Stimulated activated CD4-positive, alpha-beta T cell treated with anti-CD3 and anti-CD28 coated beads, Interleukin-4, amount 100 ng/mL, for 4 hours (primary cell): Measurements from ENCODE around the gene C10orf88.
A peak's percentile ranks its signal among the peaks of the same experiment; 100 is the strongest.

Source experiments
- DNase-seq, 2 experiments: peaks; one replicate each; pipeline ENCODE4 v3.0.0-alpha.2; 2020

Gene C10orf88

GRCh38 chr10:122953902-122954730 is at the start of gene C10orf88:
TSS of gene C10orf88 (minus strand) at chr10:122954227. CDS start at chr10:122954178, 49 bp downstream.
- DNase-seq, result peak; percentile 96 to 99

- DNase-seq, result no peak
Measured at GRCh38 chr10:123001370-123001769, 47.3 kb upstream of the C10orf88 start.

GRCh38 chr10:123000155-123000554 is 46.1 kb upstream of the C10orf88 start:
- DNase-seq, result no peak

GRCh38 chr10:122999347-122999746 is 45.3 kb upstream of the C10orf88 start:
- DNase-seq, result no peak

GRCh38 chr10:122998934-122999333 is 44.9 kb upstream of the C10orf88 start:
- DNase-seq, result no peak

GRCh38 chr10:122998360-122998917 is 44.4 kb upstream of the C10orf88 start:
- no peak for DNase-seq

GRCh38 chr10:122997864-122998263 is 43.8 kb upstream of the C10orf88 start:
- DNase-seq, result no peak

GRCh38 chr10:122995936-122996335 is 41.9 kb upstream of the C10orf88 start:
- no peak for DNase-seq

GRCh38 chr10:122993797-122994336 is 39.8 kb upstream of the C10orf88 start:
- DNase-seq, result no peak

GRCh38 chr10:122992031-122992585 is 38.1 kb upstream of the C10orf88 start:
- DNase-seq, result no peak

GRCh38 chr10:122990278-122990677 is 36.3 kb upstream of the C10orf88 start:
- DNase-seq, result no peak

GRCh38 chr10:122988501-122988900 is 34.5 kb upstream of the C10orf88 start:
- DNase-seq, result no peak

GRCh38 chr10:122986335-122986734 is 32.3 kb upstream of the C10orf88 start:
- DNase-seq, result no peak

- DNase-seq, result no peak
Measured at GRCh38 chr10:122984708-122985107, 30.7 kb upstream of the C10orf88 start.

- no peak for DNase-seq
Measured at GRCh38 chr10:122983898-122984297, 29.9 kb upstream of the C10orf88 start.

GRCh38 chr10:122981066-122981464 is 27.0 kb upstream of the C10orf88 start:
- no peak for DNase-seq

- peak; percentile 85 to 86 for DNase-seq
Measured at GRCh38 chr10:122980209-122981065, 26.4 kb upstream of the C10orf88 start, which contains the start of gene PSTK. TSS of gene PSTK (plus strand) at chr10:122980401. CDS start at chr10:122980480, 79 bp downstream.

- no peak for DNase-seq
Measured at GRCh38 chr10:122974543-122975064, 20.6 kb upstream of the C10orf88 start.

- no peak for DNase-seq
Measured at GRCh38 chr10:122974023-122974422, 20.0 kb upstream of the C10orf88 start.

- DNase-seq, result no peak
Measured at GRCh38 chr10:122968698-122969097, 14.7 kb upstream of the C10orf88 start.

GRCh38 chr10:122966879-122967278 is 12.9 kb upstream of the C10orf88 start:
- no peak for DNase-seq

GRCh38 chr10:122962405-122962804 is 8.4 kb upstream of the C10orf88 start:
- DNase-seq, result no peak
